Activated naive CD4-positive, alpha-beta T cell treated with anti-CD3 and anti-CD28 coated beads, Interleukin-2, amount 50 U/mL, for 16 hours (primary cell): ENCODE measurements around the gene SSTR3.
"Not testable (repeated sequence)": the region's sequence is repeated elsewhere in the genome, so short reads cannot be mapped to it uniquely, and the experiment has no call there.

Source experiments
- DNase-seq: peaks from one replicate; pipeline ENCODE4 v3.0.0-alpha.2; 2020

The SSTR3 gene

GRCh38 chr22:37212174-37212906, at the start of gene SSTR3:
Gene SSTR3, minus strand, starts transcription at chr22:37212477. Its CDS starts 4,674 bp downstream, at chr22:37207803.
- DNase-seq: peak; percentile 9

GRCh38 chr22:37260901-37261336, 48.6 kb upstream of the SSTR3 start:
- peak; percentile 62 for DNase-seq

- DNase-seq: no peak
These were observed 48.0 kb upstream of the SSTR3 start for GRCh38 chr22:37260155-37260795.

GRCh38 chr22:37259540-37260029, 47.3 kb upstream of the SSTR3 start:
- no peak for DNase-seq

- DNase-seq: no peak
These were observed 46.6 kb upstream of the SSTR3 start for GRCh38 chr22:37258753-37259401.

- DNase-seq: no peak
These were observed 45.9 kb upstream of the SSTR3 start for GRCh38 chr22:37258005-37258752.

- DNase-seq: no peak
These were observed 43.9 kb upstream of the SSTR3 start for GRCh38 chr22:37256075-37256726.

- no peak for DNase-seq
These were observed 43.3 kb upstream of the SSTR3 start for GRCh38 chr22:37255558-37256006.

GRCh38 chr22:37254867-37255233, 42.6 kb upstream of the SSTR3 start:
- no peak for DNase-seq

- DNase-seq: no peak
These were observed 42.1 kb upstream of the SSTR3 start for GRCh38 chr22:37254209-37254866.

- DNase-seq: no peak
These were observed 40.9 kb upstream of the SSTR3 start for GRCh38 chr22:37253126-37253660.

GRCh38 chr22:37251836-37252235, 39.6 kb upstream of the SSTR3 start:
- not testable (repeated sequence) for DNase-seq

- no peak for DNase-seq
These were observed 37.7 kb upstream of the SSTR3 start for GRCh38 chr22:37249986-37250385.

- no peak for DNase-seq
These were observed 36.0 kb upstream of the SSTR3 start for GRCh38 chr22:37248251-37248650.

GRCh38 chr22:37245740-37246139, 33.5 kb upstream of the SSTR3 start:
- no peak for DNase-seq

GRCh38 chr22:37244922-37245722, 32.8 kb upstream of the SSTR3 start:
- DNase-seq: no peak

GRCh38 chr22:37244114-37244921, 32.0 kb upstream of the SSTR3 start, which contains the start of gene RAC2:
Gene RAC2, minus strand, starts transcription at chr22:37244269. Its CDS starts 121 bp downstream, at chr22:37244148.
- peak; percentile 88 for DNase-seq

GRCh38 chr22:37243402-37244113, 31.3 kb upstream of the SSTR3 start:
- DNase-seq: no peak

- DNase-seq: peak; percentile 90
These were observed 30.2 kb upstream of the SSTR3 start for GRCh38 chr22:37242395-37242918.
